Panc1 (cell line): ENCODE measurements around the gene OR5A2. TPM values are rescaled to one million over a fixed set of nuclear protein-coding genes. Genes with fewer than 3 reads are reported as not detected.

Experiments used
- ATAC-seq: fragments of 200-7000 bp; cut with Tn5 transposase; 2 replicates; pipeline ENCODE4 v1.9.1; 2020; ENCODE audit warnings: mild to moderate bottlenecking, moderate library complexity
- BruUV-seq: library from RNA; stranded (reverse); fragments of 400-500 nt; replicated peaks from 2 replicates; lab custom pipeline; 2021; lab: Mats Ljungman, UMichigan
- CTCF ChIA-PET: fragments of 300-600 bp; sonication (Branson Sonifier 250); formaldehyde crosslinking; loops from one replicate; lab custom pipeline; 2022; ENCODE audit warnings: antibody characterized with exemption; lab: Charles Lee
- POLR2A ChIA-PET: fragments of 300-600 bp; sonication (Branson Sonifier 250); formaldehyde crosslinking; loops from one replicate; lab custom pipeline; 2022; ENCODE audit warnings: antibody characterized with exemption; lab: Charles Lee
- DNase-seq: peaks from one replicate; pipeline ENCODE4 v3.0.0-alpha.2; 2010; ENCODE audit warnings: low read depth, low spot score
- H3K27ac ChIP-seq: 2 replicates; pipeline ENCODE4 v1.5.1; 2011; ENCODE audit warnings: mild to moderate bottlenecking, low read length, inconsistent platforms
- H3K27me3 ChIP-seq: fragments of 200-500 bp; sonication (Bioruptor generic); 2 replicates; pipeline ENCODE4 v1.6.0; 2014; ENCODE audit warnings: low read length, inconsistent platforms; ENCODE audit not compliant: control insufficient read depth, insufficient read depth
- H3K36me3 ChIP-seq: fragments of 200-500 bp; sonication (Bioruptor generic); 2 replicates; pipeline ENCODE4 v1.5.1; 2014; ENCODE audit warnings: inconsistent platforms, mild to moderate bottlenecking, low read length, moderate library complexity; ENCODE audit not compliant: control insufficient read depth, insufficient read depth
- H3K4me1 ChIP-seq: 2 replicates; pipeline ENCODE4 v1.5.1; 2011; ENCODE audit warnings: inconsistent platforms, mild to moderate bottlenecking, low read length, moderate library complexity; ENCODE audit not compliant: control insufficient read depth, insufficient read depth
- H3K4me3 ChIP-seq, 2 experiments: 2 replicates each; pipeline ENCODE4 v1.5.1; 2011 to 2012; ENCODE audit warnings: low read depth in 2 of 2, low read length in 2 of 2, mild to moderate bottlenecking in 2 of 2, inconsistent platforms in 1 of 2, moderate library complexity in 1 of 2
- H3K9me3 ChIP-seq: fragments of 200-500 bp; sonication (Bioruptor generic); 2 replicates; pipeline ENCODE4 v1.5.1; 2014; ENCODE audit warnings: low read depth, mild to moderate bottlenecking, inconsistent platforms, low read length, moderate library complexity; ENCODE audit not compliant: control insufficient read depth, insufficient read depth
- POLR2AphosphoS5 ChIP-seq: IDR thresholded peaks from 2 replicates; pipeline ENCODE4 v1.6.1; 2012; ENCODE audit warnings: mild to moderate bottlenecking, low read depth, low read length, moderate library complexity
- SIN3A ChIP-seq: IDR thresholded peaks from 2 replicates; pipeline ENCODE4 v1.6.1; 2012; ENCODE audit warnings: low read depth, mild to moderate bottlenecking, low read length, moderate library complexity, borderline replicate concordance; ENCODE audit not compliant: insufficient read depth
- TCF7L2 ChIP-seq: IDR thresholded peaks from 2 replicates; pipeline ENCODE4 v1.6.1; 2011; ENCODE audit warnings: mild to moderate bottlenecking, low read depth, low read length, inconsistent platforms
- in situ Hi-C: cut with HindIII; loops from 2 replicates; pipeline ENCODE4 v1.10.0; 2016; ENCODE audit warnings: low sequenced_read_pairs, low pct_unique_long_range_greater_than_20kb
- intact Hi-C: fragments of 100-400 bp; cut with micrococcal nuclease; formaldehyde crosslinking; loops from one replicate; pipeline ENCODE4 v1.10.0; 2022; ENCODE audit not compliant: unreplicated experiment
- total RNA-seq: library from RNA; stranded (reverse); gene quantifications from one replicate; pipeline ENCODE4 v1.2.1, GENCODE V29; 2021; ENCODE audit not compliant: unreplicated experiment
- TF ChIP-seq, protein P1 (sequence below), 2 experiments: IDR thresholded peaks; 2 replicates each; pipeline ENCODE4 v1.6.1; 2011 to 2012; ENCODE audit warnings: low read depth in 2 of 2, control low read depth in 1 of 2, low read length in 1 of 2, mild to moderate bottlenecking in 1 of 2, moderate library complexity in 1 of 2; ENCODE audit not compliant: insufficient read depth in 1 of 2
- TF ChIP-seq, protein P2 (sequence below): fragments of 450-650 bp; IDR thresholded peaks from 2 replicates; pipeline ENCODE4 v1.5.1; 2017; ENCODE audit warnings: mild to moderate bottlenecking

Gene OR5A2
- total RNA-seq, 1 experiment from 2014 or later, result not detected

DNA sequence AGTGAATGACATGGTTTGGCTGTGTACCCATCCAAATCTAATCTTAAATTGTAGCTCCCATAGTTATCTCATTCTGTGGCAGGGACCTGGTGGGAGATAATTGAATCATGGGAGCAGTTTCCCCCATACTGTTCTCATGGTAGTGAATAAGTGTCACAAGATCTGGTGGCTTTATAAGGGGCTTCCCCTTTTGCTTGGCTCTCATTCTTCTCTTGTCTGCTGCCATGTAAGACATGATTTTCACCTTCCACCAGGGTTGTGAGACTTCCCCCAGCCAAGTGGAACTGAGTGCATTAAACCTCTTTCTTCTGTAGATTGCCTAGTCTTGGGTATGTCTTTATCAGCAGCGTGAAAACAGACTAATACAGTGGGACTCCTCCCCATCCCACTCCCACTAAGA lies 11.1 kb downstream of the OR5A2 start:
- in situ Hi-C loops, result no loop called here
- no peaks in the 10 kb centered on the region for H3K4me1 ChIP-seq
- no peaks in the 10 kb centered on the region; the same call in 1 of the 2 replicates for H3K27me3 ChIP-seq
- CTCF ChIA-PET, result no interaction called here
- no peak for ATAC-seq
- BruUV-seq, result no TSS peak
- POLR2A ChIA-PET, result no interaction called here
- no peak overlapping the region for H3K27ac ChIP-seq
- no peaks in the 10 kb centered on the region; the same call in 1 of the 2 replicates for H3K9me3 ChIP-seq
- no peaks in the 10 kb centered on the region for H3K36me3 ChIP-seq
- no peak overlapping the region for H3K4me3 ChIP-seq
- TF ChIP-seq POLR2AphosphoS5 (no peak), SIN3A (no peak), TCF7L2 (no peak)
- TF ChIP-seq, protein P1, sequence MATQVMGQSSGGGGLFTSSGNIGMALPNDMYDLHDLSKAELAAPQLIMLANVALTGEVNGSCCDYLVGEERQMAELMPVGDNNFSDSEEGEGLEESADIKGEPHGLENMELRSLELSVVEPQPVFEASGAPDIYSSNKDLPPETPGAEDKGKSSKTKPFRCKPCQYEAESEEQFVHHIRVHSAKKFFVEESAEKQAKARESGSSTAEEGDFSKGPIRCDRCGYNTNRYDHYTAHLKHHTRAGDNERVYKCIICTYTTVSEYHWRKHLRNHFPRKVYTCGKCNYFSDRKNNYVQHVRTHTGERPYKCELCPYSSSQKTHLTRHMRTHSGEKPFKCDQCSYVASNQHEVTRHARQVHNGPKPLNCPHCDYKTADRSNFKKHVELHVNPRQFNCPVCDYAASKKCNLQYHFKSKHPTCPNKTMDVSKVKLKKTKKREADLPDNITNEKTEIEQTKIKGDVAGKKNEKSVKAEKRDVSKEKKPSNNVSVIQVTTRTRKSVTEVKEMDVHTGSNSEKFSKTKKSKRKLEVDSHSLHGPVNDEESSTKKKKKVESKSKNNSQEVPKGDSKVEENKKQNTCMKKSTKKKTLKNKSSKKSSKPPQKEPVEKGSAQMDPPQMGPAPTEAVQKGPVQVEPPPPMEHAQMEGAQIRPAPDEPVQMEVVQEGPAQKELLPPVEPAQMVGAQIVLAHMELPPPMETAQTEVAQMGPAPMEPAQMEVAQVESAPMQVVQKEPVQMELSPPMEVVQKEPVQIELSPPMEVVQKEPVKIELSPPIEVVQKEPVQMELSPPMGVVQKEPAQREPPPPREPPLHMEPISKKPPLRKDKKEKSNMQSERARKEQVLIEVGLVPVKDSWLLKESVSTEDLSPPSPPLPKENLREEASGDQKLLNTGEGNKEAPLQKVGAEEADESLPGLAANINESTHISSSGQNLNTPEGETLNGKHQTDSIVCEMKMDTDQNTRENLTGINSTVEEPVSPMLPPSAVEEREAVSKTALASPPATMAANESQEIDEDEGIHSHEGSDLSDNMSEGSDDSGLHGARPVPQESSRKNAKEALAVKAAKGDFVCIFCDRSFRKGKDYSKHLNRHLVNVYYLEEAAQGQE (IDR thresholded peaks at IDR 0.05; ENCODE audit: insufficient read depth in 1 of 2, low read depth in 2 of 2, low read length in 1 of 2), result no peak
- TF ChIP-seq, protein P2, sequence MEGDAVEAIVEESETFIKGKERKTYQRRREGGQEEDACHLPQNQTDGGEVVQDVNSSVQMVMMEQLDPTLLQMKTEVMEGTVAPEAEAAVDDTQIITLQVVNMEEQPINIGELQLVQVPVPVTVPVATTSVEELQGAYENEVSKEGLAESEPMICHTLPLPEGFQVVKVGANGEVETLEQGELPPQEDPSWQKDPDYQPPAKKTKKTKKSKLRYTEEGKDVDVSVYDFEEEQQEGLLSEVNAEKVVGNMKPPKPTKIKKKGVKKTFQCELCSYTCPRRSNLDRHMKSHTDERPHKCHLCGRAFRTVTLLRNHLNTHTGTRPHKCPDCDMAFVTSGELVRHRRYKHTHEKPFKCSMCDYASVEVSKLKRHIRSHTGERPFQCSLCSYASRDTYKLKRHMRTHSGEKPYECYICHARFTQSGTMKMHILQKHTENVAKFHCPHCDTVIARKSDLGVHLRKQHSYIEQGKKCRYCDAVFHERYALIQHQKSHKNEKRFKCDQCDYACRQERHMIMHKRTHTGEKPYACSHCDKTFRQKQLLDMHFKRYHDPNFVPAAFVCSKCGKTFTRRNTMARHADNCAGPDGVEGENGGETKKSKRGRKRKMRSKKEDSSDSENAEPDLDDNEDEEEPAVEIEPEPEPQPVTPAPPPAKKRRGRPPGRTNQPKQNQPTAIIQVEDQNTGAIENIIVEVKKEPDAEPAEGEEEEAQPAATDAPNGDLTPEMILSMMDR, result no peak
- DNase-seq, result no peak
- intact Hi-C loops, result no loop called here

DNA sequence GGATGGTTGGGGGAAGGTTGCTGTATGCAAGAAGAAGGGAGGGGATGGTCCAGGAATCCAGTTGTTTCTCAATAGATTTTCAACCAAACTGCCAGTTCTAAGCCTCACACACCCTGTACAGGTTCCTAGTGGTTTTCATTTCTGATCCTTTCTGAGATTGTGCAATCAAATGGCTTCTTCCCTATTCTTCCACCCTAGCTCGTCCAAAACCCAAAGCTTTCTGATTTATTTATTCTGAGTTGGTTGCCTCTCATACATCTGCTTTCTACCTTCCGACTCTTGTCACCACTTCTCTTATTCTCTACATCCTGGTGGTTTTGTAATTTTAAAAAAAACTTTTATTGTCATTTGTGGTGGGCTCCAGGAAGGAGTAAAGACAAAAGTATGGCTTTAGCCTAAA lies 12.6 kb downstream of the OR5A2 start:
- in situ Hi-C loops, result no loop called here
- intact Hi-C loops, result no loop called here
- TF ChIP-seq, protein P1 (IDR thresholded peaks at IDR 0.05; ENCODE audit: insufficient read depth in 1 of 2, low read depth in 2 of 2, low read length in 1 of 2), result no peak
- TF ChIP-seq TCF7L2 (no peak), SIN3A (no peak), POLR2AphosphoS5 (no peak)
- TF ChIP-seq, protein P2, result no peak
- Histone ChIP-seq H3K27me3 (no peaks in the 10 kb centered on the region), H3K27ac (no peak overlapping the region), H3K4me1 (no peaks in the 10 kb centered on the region), H3K4me3 (no peak overlapping the region), H3K36me3 (no peaks in the 10 kb centered on the region), H3K9me3 (no peaks in the 10 kb centered on the region; the same call in 1 of the 2 replicates)
- POLR2A ChIA-PET, result no interaction called here
- BruUV-seq, result no TSS peak
- ATAC-seq (no peak), DNase-seq (no peak)
- CTCF ChIA-PET, result no interaction called here
